GM21360 (cell line): ENCODE results near the gene ADAM19.

Experiments
- ATAC-seq: cut with Tn5 transposase; IDR thresholded peaks from one replicate; pipeline ENCODE4 v1.9.1; 2021; ENCODE audit warnings: mild to moderate bottlenecking, moderate library complexity; ENCODE audit not compliant: unreplicated experiment

Gene ADAM19

GRCh38 chr5:157544623-157544989 is 31.0 kb downstream of the ADAM19 start:
- ATAC-seq = no peak

GRCh38 chr5:157543825-157544622 is 31.6 kb downstream of the ADAM19 start:
- ATAC-seq = no peak

DNA sequence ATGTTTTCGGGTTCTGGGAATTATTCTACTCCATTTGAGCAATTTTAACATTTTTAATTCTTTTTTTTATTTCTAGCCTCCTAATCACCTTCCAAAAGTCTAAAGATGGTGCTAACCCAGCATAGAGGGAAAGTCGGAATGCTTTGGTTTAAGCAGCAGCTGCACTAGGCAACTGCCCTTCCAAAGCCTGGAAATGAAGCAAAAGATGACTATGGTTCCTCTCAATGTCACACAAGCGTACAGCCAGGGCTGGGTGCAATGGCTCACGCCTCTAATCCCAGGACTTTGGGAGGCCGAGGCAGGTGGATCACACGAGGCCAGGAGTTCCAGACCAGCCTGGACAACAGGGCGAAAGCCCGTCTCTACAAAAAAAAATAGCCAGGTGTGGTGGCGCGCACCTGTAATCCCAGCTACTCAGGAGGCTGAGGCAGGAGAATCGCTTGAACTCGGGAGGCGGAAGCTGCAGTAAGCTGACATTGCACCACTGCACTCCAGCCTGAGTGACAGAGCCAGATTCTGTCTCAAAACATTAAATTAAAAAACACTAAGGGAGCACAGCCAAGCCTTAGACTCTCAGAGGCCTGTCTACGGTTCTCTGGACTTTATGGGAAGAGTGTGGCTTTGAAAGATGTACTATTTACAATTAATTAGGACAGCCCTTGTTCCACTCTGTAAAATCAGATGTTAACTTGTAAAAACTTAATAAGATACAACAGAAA is 33.1 kb downstream of the ADAM19 start:
- ATAC-seq = no peak

GRCh38 chr5:157541447-157542118 is 34.0 kb downstream of the ADAM19 start:
- ATAC-seq = peak; percentile 6

GRCh38 chr5:157540707-157541446 is 34.7 kb downstream of the ADAM19 start:
- peak; percentile 94 for ATAC-seq

DNA sequence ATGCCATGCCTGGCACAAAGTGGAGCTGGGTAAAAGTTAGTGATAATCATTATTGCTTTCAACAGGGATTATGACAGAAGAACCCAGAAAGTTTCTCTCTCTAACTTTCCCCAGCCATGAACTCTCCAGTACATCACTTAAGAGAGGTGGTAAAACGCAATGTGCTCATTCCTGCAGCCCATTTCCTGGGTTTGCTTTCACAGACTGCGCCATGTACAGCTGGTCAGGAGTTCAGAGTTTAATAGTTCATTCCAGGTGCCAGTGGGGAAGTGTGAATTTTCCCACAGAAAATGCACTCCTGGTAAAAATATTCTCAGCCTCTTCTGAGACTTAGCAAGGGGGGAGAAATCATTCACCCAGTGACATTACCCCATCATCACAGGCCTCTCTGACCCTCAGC is 35.5 kb downstream of the ADAM19 start:
- no peak for ATAC-seq

DNA sequence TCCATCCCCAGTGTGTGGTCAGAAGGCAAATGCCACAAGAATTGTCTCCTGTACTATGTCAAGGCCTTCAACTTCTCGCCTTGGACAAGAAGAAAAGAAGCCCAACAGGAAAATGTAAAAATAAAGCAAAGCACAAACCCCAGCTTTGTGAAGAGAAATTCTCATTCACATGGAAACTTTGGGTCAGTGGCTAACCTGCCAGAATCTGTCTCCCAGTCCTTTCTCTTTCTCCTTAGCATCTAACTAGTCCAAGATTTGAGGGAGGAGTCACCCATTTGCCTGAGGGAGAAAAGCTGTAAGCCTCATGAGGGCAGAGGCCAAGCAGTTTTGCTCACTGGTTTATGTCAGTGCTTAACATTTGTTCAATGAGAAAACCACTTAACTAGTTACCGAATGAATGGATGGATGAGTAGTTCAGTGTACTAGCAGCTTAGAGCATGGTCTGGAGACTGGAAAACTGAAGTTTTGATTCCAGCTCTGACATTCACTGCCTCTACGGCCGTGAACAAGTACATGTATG is 36.0 kb downstream of the ADAM19 start:
- ATAC-seq = no peak

- no peak for ATAC-seq
Observed at GRCh38 chr5:157538311-157538710, 37.3 kb downstream of the ADAM19 start.

DNA sequence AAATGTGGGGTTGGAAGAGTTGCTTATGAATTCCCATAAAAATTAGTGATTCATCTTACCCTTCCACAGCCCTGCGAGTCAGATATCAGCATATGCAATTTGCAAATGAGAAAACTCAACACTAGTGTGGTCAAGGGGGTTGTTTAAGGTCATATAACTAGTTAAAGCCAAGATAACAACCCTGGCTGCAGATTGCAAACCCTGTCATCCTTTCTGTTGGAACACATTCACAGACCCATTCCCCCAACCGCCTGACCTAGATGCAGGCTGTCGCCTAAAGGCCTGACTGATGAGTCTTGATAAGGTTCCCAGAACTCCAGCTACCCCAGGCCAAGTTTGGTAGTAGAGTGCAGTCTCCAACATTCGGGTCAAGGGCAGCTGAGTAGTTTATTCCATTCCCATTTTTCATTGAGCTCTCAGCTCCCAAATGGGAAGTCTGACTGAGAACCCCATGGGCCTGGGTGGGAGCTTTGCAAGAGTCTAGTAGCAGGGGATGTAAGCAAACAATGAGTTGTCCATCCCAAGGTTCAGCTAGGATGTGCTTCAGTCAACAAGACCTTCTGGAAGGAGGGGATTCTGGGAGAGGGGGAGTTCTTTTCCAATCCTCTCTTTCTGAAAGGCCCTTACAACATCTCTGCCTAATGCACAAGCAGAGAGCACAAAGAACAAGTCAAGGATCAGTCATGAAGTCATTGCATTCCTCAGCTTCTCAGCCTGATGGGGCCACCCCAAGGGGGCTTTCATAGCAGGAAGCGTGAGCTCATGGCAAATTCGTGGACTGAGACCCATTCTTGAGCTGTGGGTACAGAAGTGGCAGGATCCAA is 40.3 kb downstream of the ADAM19 start:
- no peak for ATAC-seq

DNA sequence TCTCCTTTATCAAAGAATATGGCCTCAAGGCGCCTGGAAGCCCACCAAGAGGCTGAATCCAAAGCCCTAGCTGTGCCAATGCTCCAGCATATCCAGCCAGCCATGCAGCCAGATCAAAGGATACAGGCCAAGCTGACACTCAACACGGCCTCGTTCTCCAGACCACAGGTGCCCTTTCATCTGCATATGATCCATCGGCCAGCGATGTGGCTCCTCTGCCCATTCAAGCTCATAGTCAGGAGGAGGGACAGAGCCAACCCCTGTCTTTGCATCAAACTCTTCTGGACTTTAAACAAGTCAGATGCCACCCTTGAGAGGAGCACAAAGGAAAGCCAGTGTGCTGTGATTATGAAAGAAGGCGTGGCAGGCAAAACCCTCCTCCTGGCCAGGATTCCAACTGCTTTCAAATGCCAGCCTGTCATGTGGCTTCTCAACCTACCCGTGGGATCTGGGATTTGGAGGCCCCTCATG is 42.5 kb downstream of the ADAM19 start:
- no peak for ATAC-seq

DNA sequence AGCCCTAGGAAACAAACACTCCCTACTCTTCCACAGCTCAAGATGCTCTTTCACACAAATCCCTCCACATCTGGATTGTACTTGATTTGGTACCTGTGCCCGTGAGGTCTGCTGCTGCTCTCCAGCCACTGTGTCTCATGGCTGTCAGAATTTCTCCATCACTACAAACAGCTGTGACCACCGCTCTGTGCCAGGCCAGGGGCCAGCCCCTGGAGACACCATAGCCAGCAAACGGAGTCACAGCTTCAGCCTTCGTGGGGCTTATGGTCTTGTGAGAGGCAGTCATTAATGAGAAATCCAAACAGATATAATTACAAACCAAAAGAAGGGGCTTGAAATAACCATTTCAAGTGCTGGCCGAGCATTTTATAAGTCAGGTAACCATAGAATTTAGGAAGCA is 43.6 kb downstream of the ADAM19 start:
- no peak for ATAC-seq

DNA sequence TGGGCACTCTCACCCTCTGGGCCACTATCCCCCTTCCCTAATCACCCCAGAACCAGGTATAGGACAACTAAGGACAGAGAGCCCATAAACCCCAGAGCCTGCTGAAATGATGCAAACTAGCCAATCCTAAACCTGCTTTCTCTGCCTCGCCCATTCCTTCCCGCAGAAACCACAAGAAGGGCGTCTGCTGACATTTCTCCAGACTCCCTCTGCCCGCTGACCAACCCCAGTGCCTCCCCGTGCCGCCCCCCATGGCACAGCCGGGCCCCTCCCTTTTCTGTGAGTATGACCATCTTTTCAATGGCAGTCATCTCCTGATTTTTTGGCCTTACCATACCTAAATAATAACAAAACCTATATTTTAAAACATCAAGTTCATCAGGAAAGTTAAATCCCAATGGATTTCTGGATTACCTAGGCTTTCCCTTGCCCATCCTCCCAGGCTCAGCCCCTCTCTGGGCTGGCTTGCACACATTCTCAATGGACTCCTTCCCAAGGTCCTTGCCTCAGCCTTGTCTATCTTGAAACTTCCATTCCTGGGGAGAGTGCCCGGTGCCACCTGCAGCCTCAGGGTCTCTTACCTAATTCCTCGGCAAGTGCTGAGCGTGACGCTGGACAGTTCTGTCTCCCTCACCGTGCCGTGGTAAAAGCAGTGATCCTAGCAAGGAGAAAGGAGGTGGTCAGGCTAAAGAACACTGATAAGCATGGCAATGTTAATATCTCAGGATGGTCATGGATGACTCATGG is 45.2 kb downstream of the ADAM19 start:
- no peak for ATAC-seq

GRCh38 chr5:157529002-157529401 is 46.6 kb downstream of the ADAM19 start:
- ATAC-seq = no peak

DNA sequence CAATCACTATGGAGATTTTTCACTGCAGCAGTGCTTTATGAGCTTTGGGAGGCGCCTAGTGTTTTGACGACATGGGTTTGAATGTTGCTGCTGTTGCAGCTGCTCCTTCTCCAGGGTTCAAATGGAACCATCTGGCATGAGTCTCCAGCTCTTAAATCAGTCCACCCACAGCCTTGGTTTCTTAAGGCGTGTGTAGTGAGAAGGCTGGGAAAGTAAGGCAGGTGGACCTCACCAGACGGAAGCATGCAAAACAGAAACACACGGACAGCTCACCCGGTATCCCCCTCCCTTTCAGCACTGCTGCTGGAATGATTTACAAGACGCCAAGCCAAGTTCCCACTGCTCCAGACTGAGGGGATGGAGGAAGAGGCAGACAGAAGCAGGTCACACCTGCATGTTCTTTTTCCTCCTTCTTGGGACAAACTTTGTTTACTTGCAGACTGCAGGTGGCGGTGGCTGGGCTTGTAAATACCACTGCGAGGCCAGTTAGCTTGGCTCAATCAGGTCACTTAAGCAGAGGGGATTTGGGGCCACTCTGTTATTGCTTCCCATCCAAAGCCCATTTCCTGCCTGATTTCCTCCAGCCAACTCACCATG is 47.4 kb downstream of the ADAM19 start:
- ATAC-seq = no peak

DNA sequence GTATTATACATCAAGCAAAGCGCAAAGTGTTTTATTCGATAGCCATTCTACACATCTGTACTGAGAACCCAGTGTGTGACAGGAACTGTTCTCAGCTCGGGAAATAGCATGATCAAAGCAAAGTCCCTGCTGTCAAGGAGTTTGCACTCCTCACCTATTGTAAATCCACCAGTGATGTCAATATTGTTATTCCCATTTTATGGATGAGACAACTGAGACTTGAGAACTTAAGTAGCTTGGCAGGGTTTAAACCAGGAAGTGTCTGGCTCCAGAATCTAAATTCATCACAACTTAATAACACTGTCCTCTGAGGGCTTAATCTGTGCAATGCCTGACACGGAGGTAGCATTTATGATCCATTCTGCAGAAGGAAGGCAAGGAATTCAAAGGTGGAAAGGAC is 50.7 kb downstream of the ADAM19 start:
- ATAC-seq = no peak

- ATAC-seq = no peak
Observed at GRCh38 chr5:157523976-157524375, 51.6 kb downstream of the ADAM19 start.

GRCh38 chr5:157521704-157522029 is 53.9 kb downstream of the ADAM19 start:
- ATAC-seq = no peak

- ATAC-seq = no peak
Observed at GRCh38 chr5:157520911-157521703, 54.5 kb downstream of the ADAM19 start.
